ENCODE data around the gene COBLL1. TPM values are rescaled to one million over a fixed set of nuclear protein-coding genes. Genes with fewer than 3 reads are reported as not detected.
"Not testable (repeated sequence)": the region's sequence is repeated elsewhere in the genome, so short reads cannot be mapped to it uniquely, and the experiment has no call there.

COBLL1 gene, protein sequence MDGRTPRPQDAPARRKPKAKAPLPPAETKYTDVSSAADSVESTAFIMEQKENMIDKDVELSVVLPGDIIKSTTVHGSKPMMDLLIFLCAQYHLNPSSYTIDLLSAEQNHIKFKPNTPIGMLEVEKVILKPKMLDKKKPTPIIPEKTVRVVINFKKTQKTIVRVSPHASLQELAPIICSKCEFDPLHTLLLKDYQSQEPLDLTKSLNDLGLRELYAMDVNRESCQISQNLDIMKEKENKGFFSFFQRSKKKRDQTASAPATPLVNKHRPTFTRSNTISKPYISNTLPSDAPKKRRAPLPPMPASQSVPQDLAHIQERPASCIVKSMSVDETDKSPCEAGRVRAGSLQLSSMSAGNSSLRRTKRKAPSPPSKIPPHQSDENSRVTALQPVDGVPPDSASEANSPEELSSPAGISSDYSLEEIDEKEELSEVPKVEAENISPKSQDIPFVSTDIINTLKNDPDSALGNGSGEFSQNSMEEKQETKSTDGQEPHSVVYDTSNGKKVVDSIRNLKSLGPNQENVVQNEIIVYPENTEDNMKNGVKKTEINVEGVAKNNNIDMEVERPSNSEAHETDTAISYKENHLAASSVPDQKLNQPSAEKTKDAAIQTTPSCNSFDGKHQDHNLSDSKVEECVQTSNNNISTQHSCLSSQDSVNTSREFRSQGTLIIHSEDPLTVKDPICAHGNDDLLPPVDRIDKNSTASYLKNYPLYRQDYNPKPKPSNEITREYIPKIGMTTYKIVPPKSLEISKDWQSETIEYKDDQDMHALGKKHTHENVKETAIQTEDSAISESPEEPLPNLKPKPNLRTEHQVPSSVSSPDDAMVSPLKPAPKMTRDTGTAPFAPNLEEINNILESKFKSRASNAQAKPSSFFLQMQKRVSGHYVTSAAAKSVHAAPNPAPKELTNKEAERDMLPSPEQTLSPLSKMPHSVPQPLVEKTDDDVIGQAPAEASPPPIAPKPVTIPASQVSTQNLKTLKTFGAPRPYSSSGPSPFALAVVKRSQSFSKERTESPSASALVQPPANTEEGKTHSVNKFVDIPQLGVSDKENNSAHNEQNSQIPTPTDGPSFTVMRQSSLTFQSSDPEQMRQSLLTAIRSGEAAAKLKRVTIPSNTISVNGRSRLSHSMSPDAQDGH
- total RNA-seq, result 207 TPM

DNA sequence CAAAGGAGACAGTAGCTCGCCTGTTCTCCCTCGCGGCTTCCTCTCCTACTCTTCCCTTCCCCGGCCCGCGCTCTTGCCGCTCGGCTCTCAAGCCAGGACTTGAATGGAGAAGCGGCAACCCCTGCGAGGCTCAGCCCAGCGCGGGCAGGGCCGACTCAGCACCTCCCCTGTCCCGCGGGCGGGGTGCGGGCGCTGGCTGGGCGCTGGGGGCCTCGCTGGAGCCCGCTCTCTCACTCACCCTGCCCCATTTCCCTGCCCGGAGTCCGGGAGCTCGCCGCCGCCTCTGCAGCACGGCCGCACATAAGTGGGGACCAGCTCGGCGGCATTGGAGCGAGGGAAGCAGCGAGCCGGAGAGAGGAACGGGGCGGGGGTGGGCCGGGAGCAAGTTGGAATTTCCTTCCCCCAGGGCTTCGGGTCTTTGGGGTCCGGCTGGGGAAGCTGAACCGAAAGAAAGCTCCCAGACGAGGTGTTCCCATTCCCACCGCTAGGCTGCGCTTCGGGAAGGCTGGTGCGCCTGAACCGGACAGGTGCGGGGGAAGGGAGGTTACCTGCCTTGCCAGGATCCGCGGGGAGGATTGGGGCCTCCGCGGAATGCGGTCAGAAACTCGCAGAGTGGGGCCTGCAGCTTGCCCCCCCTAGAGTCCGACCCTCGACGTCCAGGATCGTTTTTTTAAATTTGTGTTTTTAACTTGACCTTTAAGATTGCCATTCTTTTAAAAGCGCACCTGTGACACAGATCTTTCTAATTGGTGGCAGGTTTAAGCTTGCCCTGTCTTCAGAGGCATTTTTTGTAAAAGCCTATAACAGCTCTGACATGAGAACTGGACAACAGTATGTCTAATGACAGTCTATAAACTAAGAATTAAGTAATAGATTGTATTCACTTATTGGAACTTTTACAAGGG lies at the start of gene COBLL1:
COBLL1 (minus strand) TSS at position 105 of the 905 bp plus-strand sequence. CDS start 627 bp downstream, outside the sequence.
- DNase-seq (ENCODE audit: low spot score), result peak; percentile 88

DNA sequence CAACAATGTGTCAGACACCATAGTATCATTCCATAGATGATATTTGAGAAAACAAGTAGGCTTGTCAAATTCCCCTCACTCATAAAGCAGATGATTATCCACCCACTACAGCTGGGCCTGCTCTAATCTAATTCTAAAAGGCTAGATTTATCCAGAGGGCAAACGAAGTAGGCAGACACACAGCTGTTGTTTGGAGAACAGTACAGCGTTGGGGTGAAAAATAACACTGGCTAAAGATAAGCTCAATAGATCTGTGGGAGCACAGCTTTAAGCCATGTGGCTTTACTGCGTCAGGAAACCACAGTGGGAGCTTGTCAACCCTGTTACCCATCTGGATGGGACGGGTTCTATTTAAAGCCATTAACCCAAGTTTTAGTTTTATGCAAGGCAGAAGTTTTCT lies 48.9 kb upstream of the COBLL1 start:
- DNase-seq (ENCODE audit: low spot score), result no peak

DNA sequence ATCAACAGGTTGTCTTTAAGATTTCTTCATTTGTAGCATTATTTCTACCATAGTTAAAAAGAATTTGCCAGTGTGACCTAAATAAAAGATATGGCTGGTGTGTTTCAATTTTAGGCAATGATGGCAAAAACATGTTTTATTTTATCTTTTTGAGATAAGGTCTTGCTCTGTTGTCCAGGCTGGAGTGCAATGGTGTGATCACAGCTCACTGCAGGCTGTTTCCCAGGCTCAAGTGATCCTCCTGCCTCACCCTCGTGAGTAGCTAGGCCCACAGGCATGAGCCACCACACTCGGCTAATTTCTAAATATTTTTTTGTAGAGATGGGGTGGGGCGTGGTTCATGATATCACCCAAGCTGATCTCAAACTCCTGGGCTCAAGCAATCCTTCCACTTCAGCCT lies 47.0 kb upstream of the COBLL1 start:
- DNase-seq (ENCODE audit: low spot score), result no peak

DNA sequence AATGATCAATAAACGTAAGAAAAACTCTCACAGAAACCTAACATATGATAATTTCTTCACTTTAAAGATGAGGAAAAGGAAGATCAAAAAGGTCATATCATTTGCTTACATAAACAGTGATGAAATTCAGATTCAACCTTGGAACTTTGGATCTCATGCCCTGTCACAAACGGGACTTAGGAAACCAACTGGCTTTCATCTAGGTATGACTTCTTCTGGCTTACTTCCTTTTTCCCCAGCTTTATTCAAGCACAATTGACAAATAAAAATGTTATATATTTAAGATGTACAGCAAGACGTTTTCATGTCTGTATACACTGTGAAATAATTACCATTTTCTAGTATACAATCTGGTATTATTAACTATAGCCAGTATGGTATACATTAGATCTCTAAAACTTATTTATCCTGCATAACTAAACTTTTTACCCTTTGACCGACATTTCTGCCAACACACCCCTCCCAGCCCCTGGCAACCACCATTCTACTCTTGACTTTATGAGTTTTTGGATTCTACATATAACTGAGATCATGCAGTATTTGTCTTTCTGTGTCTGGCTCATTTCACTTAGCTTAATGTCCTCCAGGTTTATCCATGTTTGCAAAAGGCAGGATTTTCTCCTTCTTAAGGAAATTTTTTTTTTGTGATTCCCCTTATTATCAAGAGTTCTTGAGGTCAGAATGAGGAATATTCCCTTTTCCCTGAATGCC lies 46.0 kb upstream of the COBLL1 start:
- no peak for DNase-seq (ENCODE audit: low spot score)

DNA sequence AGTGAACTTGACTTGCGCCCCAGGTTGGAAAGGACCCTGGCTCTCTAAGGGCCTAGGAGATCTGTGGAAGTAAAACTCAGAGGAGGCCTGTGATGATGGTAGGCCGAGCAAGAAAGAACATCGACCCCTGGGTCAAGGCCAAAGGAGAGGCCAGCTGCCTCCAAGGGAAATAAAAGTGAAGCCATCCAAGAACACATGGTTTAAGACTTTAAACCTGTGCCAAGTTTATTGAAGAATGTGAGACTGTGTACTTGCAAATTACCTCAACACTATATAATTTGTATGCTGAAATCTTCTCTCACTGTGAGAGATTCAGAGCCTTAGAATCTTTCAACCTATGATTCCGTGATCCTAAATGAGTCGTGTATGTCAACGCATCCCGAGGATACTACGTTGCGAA lies 40.7 kb upstream of the COBLL1 start:
- no peak for DNase-seq (ENCODE audit: low spot score)

DNA sequence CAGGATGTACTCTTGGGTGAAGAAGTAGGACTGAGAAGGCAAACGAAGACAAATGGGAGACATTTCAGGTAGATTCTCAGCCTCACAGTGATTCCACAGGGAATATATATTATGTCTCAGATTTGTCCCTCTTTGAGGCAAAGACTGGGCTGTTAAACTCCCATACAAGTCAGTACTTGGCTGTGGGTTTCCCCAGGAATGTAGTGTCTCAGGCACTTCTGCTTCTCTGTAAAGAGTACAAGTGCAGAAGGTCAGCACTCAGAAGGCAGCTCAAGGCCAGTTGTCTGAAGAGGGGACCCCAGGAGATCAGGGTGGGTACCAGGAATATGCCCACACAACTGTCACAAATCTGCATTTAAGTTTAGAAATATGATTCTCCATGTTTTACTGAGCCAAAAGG lies 39.9 kb upstream of the COBLL1 start:
- no peak for DNase-seq (ENCODE audit: low spot score)

DNA sequence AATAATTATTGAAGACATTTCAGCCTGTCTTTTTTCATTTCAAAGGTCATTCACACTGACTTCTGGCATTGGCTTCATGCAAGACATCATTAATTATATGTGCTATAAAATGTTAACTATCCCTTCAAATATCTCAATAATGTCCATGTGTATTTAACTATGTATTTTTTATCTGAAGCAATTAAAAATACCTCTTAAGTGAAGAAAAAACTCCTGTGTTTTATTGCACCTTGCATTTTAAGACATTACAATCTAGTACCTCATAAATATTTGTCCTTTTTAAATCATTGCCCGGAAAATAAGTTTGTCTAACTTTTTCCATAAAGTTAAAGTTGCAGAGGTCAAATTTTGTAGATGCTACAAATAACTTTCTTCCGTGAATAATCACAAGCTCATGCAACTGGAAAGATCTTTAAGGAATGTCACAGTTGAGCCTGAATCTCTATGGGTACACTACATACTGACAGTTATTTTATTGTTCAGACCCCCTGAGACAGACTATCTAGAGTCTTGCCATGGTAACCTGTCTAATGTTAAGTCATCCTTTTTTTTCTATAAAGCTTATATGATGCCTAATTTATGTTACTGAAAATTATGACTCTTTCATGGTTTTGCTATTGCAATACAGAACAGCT lies 38.4 kb upstream of the COBLL1 start:
- no peak for DNase-seq (ENCODE audit: low spot score)

DNA sequence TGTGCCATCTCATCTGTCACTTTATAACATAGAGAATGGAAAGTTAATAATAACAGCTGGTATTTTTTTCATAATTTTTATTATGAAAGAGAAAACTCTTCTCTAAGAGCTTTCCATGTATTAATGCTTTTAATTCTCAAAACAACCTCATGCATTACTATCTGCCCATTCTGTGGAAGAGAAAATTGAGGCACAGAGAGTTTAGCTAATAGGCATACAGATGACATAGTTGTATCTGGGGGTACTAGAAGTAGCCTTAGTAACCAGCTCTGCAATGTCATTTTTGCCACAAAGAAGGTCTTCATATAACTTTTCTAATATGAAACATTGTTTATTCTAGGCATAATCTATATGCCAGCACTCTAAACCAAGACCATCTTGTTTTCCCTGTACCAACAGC lies 36.3 kb upstream of the COBLL1 start:
- DNase-seq (ENCODE audit: low spot score), result no peak

DNA sequence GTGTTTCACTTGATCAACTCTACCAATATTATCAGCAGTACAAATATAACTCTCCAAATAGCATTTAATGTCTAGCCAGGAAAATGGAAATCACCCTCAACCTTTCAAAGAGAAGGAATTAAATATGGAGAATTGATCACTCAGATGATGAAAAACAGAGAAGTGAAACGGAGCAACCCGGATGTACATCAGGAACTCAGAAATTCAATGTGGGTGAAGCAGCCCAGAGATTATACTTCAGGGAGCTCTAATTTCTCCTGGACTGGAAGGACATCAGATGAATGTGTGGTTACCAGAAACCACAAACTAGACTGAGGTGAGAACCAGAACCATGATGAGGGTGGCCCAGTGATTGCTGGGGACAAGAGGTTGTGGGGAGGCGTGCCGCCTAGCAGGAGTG lies 35.5 kb upstream of the COBLL1 start:
- no peak for DNase-seq (ENCODE audit: low spot score)

DNA sequence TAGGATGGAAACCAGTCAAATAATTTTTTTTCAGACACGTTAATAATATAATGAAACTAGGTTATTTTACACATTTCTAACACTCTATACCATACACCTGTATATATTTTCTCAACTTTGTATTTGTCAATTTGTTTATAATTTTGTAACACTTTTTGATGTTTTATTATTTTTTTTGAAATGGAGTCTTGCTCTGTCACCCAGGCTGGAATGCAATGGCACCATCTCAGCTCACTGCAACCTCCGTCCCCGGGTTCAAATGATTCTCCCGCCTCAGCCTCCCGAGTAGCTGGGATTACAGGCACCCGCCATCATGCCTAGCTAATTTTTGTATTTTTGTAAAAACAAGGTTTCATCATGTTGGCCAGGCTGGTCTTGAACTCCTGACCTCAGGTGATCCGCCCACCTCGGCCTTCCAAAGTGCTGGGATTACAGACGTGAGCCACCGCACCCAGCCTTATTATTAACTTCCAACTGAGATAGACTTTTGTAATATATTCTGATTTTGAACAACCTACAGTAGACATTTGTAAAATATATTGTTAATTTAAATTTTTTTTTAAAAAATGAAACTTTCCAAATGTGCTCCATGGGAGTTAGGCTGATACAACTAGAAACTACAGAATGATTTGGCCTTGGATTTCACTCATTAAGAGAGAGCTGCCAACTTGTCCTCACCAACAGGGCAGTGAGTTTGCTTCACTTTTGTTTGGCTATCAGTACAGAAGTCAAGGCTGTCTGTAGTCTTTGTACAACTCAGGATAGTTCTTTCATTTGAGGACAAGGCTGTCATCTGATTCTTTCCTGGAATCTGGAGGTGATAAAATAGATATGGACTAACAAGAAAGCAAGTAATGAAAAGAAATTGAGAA lies 33.9 kb upstream of the COBLL1 start:
- DNase-seq (ENCODE audit: low spot score), result no peak

DNA sequence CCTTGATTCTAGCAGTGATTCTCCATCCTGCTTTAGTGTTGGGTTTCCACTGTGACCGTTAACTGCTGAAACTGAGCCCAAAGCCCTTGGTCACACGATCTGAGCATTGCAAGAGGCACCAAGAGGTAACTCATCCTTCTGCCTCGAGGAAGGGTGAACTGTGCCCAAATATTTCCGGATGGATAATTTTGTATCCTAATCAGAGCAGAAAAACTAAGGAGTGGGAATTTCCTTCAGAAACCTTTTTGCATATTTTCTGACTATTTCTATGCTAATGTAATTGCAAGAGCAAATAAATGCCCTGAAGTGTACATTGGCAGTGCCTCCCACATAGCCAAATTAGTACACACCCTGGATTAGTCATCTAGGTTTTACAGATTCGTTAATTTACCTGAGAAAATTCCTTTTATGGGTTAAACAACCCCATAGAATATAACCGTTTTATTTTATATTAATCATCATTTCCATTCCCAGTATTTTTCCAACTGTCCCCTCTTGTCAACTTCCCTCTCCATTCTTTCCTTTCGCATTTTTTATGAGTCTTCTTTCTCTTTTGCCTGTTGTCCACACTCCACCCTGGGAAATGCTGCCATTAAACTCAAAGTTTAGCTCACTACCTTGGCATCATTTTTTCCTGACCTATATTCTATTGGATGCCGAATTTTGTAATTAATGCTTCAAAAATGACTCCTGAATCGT lies 31.7 kb upstream of the COBLL1 start:
- no peak for DNase-seq (ENCODE audit: low spot score)

DNA sequence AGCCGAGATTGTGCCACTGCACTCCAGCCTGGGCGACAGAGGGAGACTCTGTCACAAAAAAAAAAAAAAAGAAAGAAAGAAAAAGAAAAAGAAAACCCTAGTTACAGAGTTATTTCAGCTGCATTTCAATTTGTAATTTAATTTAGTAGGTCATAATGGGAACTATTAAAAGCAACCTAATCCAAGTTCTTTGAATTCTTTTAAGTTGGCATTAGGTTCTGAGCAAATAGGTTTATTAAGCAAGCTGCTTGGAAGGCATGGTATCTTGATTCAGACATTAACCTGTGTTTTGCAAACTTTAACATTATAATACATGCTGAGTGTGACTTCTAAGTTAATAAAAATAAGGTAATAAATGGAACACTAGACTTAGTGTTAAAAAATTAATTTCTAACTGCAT lies 29.8 kb upstream of the COBLL1 start:
- no peak for DNase-seq (ENCODE audit: low spot score)

DNA sequence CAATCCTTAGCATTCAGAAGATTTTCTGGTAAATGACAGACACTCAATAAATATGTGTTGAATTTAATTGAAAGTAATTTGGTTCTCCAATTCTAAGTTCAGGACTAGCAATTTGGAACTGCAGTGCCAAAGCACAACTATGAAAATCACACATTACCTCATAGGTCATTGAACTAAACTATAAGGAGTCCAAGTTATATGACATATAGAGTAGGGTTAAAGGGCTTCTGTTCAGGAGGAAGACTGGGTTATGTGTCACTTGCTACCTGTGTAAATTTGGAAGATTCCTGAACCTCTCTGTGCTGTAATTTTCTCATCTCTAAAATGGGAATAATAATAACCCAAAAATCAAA lies 27.8 kb upstream of the COBLL1 start:
- DNase-seq (ENCODE audit: low spot score), result no peak

DNA sequence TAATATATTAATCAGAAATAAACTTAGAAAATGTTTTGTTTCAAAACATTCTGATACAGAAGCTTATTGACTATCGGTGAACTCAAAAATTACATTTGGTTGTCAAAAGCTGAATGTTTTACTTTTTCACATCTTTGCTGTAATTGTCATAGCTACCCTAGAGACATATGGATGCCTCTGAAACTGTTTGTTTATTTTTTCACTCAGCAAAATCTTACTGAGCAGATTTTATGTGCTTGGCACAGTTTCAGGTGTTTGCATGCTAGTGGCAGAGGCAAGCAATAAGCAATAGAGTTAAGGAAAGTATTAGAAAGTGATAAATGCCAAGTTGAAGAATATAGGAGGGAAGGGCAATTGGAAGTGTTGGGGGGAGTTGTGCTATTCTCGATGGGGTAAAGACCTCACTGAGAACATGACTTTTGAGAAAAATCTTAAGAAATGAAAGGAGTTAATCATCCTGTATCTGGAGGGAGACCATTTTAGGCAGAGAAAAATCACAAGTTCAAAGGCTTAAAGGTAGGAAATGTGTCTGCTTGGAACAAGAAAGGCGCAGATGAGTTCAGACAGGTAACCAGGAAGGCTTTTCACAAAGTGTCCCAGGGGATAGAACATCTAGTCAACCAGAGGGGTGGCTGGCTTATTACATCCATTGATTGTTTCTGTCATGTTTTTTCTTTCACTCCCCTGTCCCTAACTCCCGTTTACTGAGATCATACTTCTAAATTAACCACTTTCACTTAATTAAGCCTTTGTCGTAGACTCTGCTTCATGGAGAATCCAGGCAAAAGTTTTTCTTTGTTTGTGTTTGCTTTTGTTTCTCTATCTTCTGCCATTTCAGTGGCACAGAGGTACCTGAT lies 27.2 kb upstream of the COBLL1 start:
- DNase-seq (ENCODE audit: low spot score), result no peak

DNA sequence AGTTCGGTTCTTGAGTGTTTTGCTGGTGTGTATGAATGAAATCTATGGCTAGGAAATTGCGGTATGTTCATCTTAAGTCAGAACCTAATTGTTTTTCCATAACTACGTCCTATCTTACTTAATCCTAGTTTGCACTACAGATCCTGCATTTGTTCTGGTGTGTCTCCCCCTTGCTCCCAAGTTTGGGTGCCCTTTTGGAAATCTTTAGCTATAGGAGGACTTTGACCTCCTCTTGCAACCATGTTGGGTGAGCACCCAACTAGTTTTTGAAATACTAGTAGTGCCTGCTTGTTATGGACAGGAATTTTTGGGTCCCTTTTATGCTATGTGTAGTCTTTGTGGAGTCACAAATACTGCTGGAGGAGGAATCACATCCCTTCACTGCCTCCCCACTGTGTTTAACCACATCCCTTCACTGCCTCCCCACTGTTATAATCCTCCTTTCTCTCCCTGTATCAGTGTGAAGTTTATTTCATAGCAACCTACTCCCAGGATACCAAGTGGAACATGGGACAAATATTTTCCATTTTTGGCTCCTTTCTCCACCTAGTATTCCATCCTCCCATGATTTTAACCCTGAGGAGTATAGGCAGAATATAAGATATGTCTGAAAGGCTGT lies 26.3 kb upstream of the COBLL1 start:
- no peak for DNase-seq (ENCODE audit: low spot score)

DNA sequence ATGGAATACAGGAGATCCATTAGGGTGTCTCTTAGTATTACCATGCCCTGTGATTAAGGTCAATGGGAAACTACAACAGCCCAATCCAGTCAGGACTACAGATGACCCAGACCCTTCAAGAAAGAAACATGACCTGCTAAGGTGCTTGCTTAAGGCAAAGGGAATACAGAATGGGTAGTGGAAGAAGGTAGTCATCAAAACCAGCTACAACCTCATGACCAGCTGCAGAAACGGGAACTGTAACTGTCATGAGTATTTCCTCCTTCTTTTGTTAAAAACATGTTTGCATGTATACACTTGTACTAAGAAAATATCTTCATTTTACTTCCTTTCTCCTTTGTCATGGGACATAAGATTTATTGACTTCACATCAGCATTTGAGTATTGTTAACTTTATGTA lies 24.8 kb upstream of the COBLL1 start:
- not testable (repeated sequence) for DNase-seq (ENCODE audit: low spot score)

DNA sequence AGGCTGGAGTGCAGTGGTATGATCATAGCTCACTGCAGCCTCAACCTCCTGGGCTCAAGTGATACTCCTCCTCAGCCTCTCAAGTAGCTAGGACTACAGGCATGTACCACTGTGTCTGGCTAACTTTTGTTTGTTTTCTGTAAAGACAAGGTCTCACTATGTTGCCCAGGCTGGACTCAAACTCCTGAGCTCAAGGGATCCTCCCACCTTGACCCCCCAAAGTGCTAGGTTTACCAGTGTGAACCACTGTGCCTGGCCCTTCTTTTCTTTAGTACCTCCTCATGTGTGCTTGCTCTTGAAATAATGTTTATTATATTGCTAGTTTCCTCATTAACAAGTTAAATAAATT lies 19.0 kb upstream of the COBLL1 start:
- DNase-seq (ENCODE audit: low spot score), result no peak

All from ureter (tissue), 1 donor.